ENCODE measurements around the gene SYNGR2. TPM values are rescaled to one million over a fixed set of nuclear protein-coding genes. Genes with fewer than 3 reads are reported as not detected.

Gene SYNGR2
- total and polyA plus RNA-seq, 2 of the 8 experiments (the other 6 are each of a cell fraction or from before 2014, with no cell fraction given) = 50.0 to 139 TPM

- Histone ChIP-seq H3K9me3 (ENCODE audit: insufficient read depth in 2 of 2, low read depth in 1 of 2, low read length in 1 of 2) (no peaks in the 10 kb centered on the region), H3K79me1 (ENCODE audit: low read depth, low read length) (peaks cover 12% of the 10 kb centered on the region), H3K4me2 (ENCODE audit: insufficient read depth in 1 of 2, low read depth in 2 of 2, low read length in 2 of 2) (peak overlapping the region in 1 of 2 experiments; percentile 80; a peak in 1 of 4 replicates), H3K9ac (replicated peaks in 1 of 4; ENCODE audit: extremely low read depth in 1 of 4, low read depth in 3 of 4, low read length in 3 of 4) (0 out of 7 replicates have a peak overlapping the region, but pooled peaks of 1 of the 4 experiments have one; percentile 9), H3K4me3 (ENCODE audit: extremely low read depth in 1 of 4, insufficient read depth in 2 of 4, low read depth in 3 of 4, low read length in 4 of 4) (no peak overlapping the region), H4K5ac (ENCODE audit: insufficient read length, low read depth, low read length) (no peak overlapping the region), H2BK15ac (ENCODE audit: low read length) (no peak overlapping the region), H4K20me1 (replicated peaks in 1 of 2; ENCODE audit: control insufficient read depth in 1 of 2, insufficient read depth in 2 of 2, low read length in 2 of 2) (peaks cover 10% of the 10 kb centered on the region in 2 experiments), H2AFZ (ENCODE audit: low read length) (no peak overlapping the region), H3K14ac (ENCODE audit: insufficient read length) (no peak overlapping the region), H3K56ac (replicated peaks; ENCODE audit: insufficient read length, low read depth, low read length) (no peak overlapping the region), H3K4ac (replicated peaks; ENCODE audit: insufficient read length, low read depth, low read length) (no peak overlapping the region), H3K4me1 (replicated peaks in 1 of 4; ENCODE audit: control insufficient read depth in 3 of 4, insufficient read depth in 4 of 4, low read length in 3 of 4) (peaks cover 0 to 13% (median 5%) of the 10 kb centered on the region in 4 experiments; a peak in 6 of 7 replicates), H3K23me2 (ENCODE audit: low read depth, low read length) (peaks cover 4% of the 10 kb centered on the region), H3K18ac (ENCODE audit: extremely low read depth, low read length) (no peak overlapping the region), H2BK12ac (ENCODE audit: low read depth, low read length) (no peak overlapping the region), H3K23ac (ENCODE audit: insufficient read length) (no peak overlapping the region), H3K27ac (ENCODE audit: low read depth, low read length) (no peak overlapping the region), H4K91ac (replicated peaks; ENCODE audit: insufficient read length, low read length) (no peak overlapping the region), H2BK5ac (ENCODE audit: low read depth, low read length) (no peak overlapping the region), H3K36me3 (ENCODE audit: control insufficient read depth in 2 of 4, insufficient read depth in 4 of 4, low read length in 3 of 4) (peaks cover 22 to 62% (median 42%) of the 10 kb centered on the region in 4 experiments), H2BK20ac (ENCODE audit: low read length) (no peak overlapping the region), H3K27me3 (replicated peaks in 1 of 4; ENCODE audit: control insufficient read depth in 3 of 4, extremely low read depth in 1 of 4, insufficient read depth in 3 of 4, low read length in 3 of 4) (no peaks in the 10 kb centered on the region; a peak in 1 of 7 replicates), H2AK5ac (ENCODE audit: low read depth, low read length) (no peak overlapping the region), H2BK120ac (replicated peaks; ENCODE audit: low read depth, low read length) (no peak overlapping the region), H4K8ac (ENCODE audit: extremely low read depth, insufficient read depth, low read length) (no peak overlapping the region), H3K79me2 (ENCODE audit: control insufficient read depth in 1 of 2, insufficient read depth in 2 of 2, low read length in 2 of 2) (peaks cover 0 to 40% of the 10 kb centered on the region in 2 experiments; a peak in 3 of 4 replicates)
- FAIRE-seq (no peak), DNase-seq (ENCODE audit: low read depth in 1 of 2, low spot score in 2 of 2) (no peak)
- POLR2A ChIA-PET (ENCODE audit: partially characterized antibody) = interaction anchor here (0.7 to 7.3 kb wide), 10 partner anchors 7 to 55 kb away, joined by 3 to 67 read pairs (median 5); no protein-coding TSS in a partner anchor
- 91% methylated on average over 12 of the region's 12 CpGs; no CpG with 5 or more reads in 1 of the 2 experiments for WGBS, 2 experiments (ENCODE audit: extremely low coverage in 1 of 2, insufficient coverage in 1 of 2, insufficient read length in 1 of 2, insufficient replicate concordance in 2 of 2, low coverage in 1 of 2, low lambda C conversion rate in 2 of 2, missing lambda C conversion rate in 1 of 2)
- TF ChIP-seq RFX5 (IDR thresholded peaks at IDR 0.05; ENCODE audit: borderline replicate concordance, low read depth, low read length) = no peak
- CTCF ChIA-PET (ENCODE audit: partially characterized antibody) = interaction anchor here (0.6 to 6.9 kb wide), 6 partner anchors 8 to 96 kb away, joined by 3 to 76 read pairs (median 5); no protein-coding TSS in a partner anchor
Observed at GRCh38 chr17:78183916-78184315, 15.5 kb downstream of the SYNGR2 start.

All from H1 (cell line).